GM12878 (cell line): ENCODE data around the gene NELL1. TPM values are rescaled to one million over a fixed set of nuclear protein-coding genes. Genes with fewer than 3 reads are reported as not detected.

ENCODE experiments used
- ATAC-seq: fragments of 200-7000 bp; cut with Tn5 transposase; 3 replicates; pipeline ENCODE4 v1.9.1; 2020; ENCODE audit warnings: mild to moderate bottlenecking, moderate library complexity
- BruUV-seq: library from RNA; stranded (reverse); fragments of 400-500 nt; replicated peaks from 2 replicates; lab custom pipeline; 2021; lab: Mats Ljungman, UMichigan
- CTCF ChIA-PET: fragments of 300-600 bp; sonication (Branson Sonifier 250); formaldehyde crosslinking; extraction: SDS; loops from one replicate; lab custom pipeline; 2021; ENCODE audit warnings: inconsistent platforms; lab: Yijun Ruan, JAX
- POLR2A ChIA-PET: fragments of 350-600 bp; formaldehyde crosslinking; extraction: SDS; loops from one replicate; lab custom pipeline; 2021; ENCODE audit warnings: inconsistent platforms; lab: Charles Lee
- RAD21 ChIA-PET: fragments of 300-600 bp; sonication (Branson Sonifier 250); formaldehyde crosslinking; loops from one replicate; lab custom pipeline; 2023; ENCODE audit warnings: antibody characterized with exemption; ENCODE audit not compliant: unreplicated experiment; lab: Charles Lee
- SMC1A ChIA-PET: fragments of 300-600 bp; sonication (Branson Sonifier 250); formaldehyde crosslinking; loops from one replicate; lab custom pipeline; 2023; ENCODE audit not compliant: unreplicated experiment, uncharacterized antibody; lab: Charles Lee
- DNase-seq: peaks from one replicate; pipeline ENCODE4 v3.0.0-alpha.2; 2011; ENCODE audit warnings: low read depth, low spot score
- FAIRE-seq: peaks from 3 replicates; lab custom pipeline; 2011; peaks lifted over from hg19 to GRCh38; lab: Jason Lieb, UNC
- H2AFZ ChIP-seq: 2 replicates; pipeline ENCODE4 v1.6.0; 2011; ENCODE audit warnings: low read depth, low read length, control low read depth; ENCODE audit not compliant: control insufficient read depth
- H3K27ac ChIP-seq: 2 replicates; pipeline ENCODE4 v1.5.1; 2011; ENCODE audit warnings: control low read depth; ENCODE audit not compliant: control insufficient read depth, insufficient read depth
- H3K27me3 ChIP-seq, 2 experiments: replicated peaks in 1 of 2; 2 replicates each; pipeline versions ENCODE4 v1.6.0 to v1.6.1; 2011; ENCODE audit warnings: low read length in 1 of 2; ENCODE audit not compliant: control insufficient read depth in 2 of 2, insufficient read depth in 2 of 2
- H3K36me3 ChIP-seq, 2 experiments: 2 replicates each; pipeline ENCODE4 v1.5.1; 2011; ENCODE audit warnings: low read length in 1 of 2; ENCODE audit not compliant: control insufficient read depth in 2 of 2, insufficient read depth in 2 of 2
- H3K4me1 ChIP-seq: 2 replicates; pipeline ENCODE4 v1.6.1; 2011; ENCODE audit warnings: mild to moderate bottlenecking, low read length, moderate library complexity, mixed read lengths; ENCODE audit not compliant: control insufficient read depth, insufficient read depth
- H3K4me2 ChIP-seq: 2 replicates; pipeline ENCODE4 v1.6.0; 2011; ENCODE audit warnings: control low read depth; ENCODE audit not compliant: control insufficient read depth, insufficient read depth
- H3K4me3 ChIP-seq: fragments of 200-600 bp; sonication (generic); 2 replicates; pipeline ENCODE4 v1.5.1; 2016
- H3K79me2 ChIP-seq: 2 replicates; pipeline ENCODE4 v1.6.0; 2011; ENCODE audit warnings: low read length; ENCODE audit not compliant: control insufficient read depth, insufficient read depth
- H3K9ac ChIP-seq: 2 replicates; pipeline ENCODE4 v1.8.0; 2011; ENCODE audit warnings: low read length, control low read depth, mixed read lengths; ENCODE audit not compliant: control insufficient read depth, insufficient read depth
- H3K9me3 ChIP-seq: replicated peaks from 3 replicates; pipeline ENCODE4 v1.5.1; 2011; ENCODE audit warnings: mild to moderate bottlenecking, low read length; ENCODE audit not compliant: control insufficient read depth, insufficient read depth
- H4K20me1 ChIP-seq: 2 replicates; pipeline ENCODE4 v1.6.0; 2011; ENCODE audit not compliant: control insufficient read depth, insufficient read depth
- CHD2 ChIP-seq: IDR thresholded peaks from 2 replicates; pipeline ENCODE4 v1.6.1; 2011; ENCODE audit warnings: low read depth, low read length, improper control_type of control experiment, borderline replicate concordance
- MYB ChIP-seq: fragments of 150-350 bp; IDR thresholded peaks from 2 replicates; pipeline ENCODE4 v1.6.1; 2014; ENCODE audit warnings: mild to moderate bottlenecking, low read depth, low read length, borderline replicate concordance
- TBL1XR1 ChIP-seq: IDR thresholded peaks from 2 replicates; pipeline ENCODE4 v1.6.1; 2012; ENCODE audit warnings: low read depth, low read length, improper control_type of control experiment
- WGBS: methylation state at CpG from one replicate; pipeline ENCODE4 v1.1.6; 2016; ENCODE audit warnings: low lambda C conversion rate; ENCODE audit not compliant: insufficient replicate concordance, insufficient coverage; ENCODE audit errors: missing lambda C conversion rate; 5-methylcytosine and 5-hydroxymethylcytosine counted together
- in situ Hi-C: fragments of 300-500 bp; cut with MboI; formaldehyde crosslinking; loops from 9 replicates; pipeline ENCODE4 v1.14.3; 2018; ENCODE audit warnings: mixed read lengths
- intact Hi-C: fragments of 100-400 bp; cut with micrococcal nuclease; formaldehyde crosslinking; loops from one replicate; pipeline ENCODE4 v1.14.2; 2022; ENCODE audit not compliant: unreplicated experiment
- polyA plus RNA-seq, 11 experiments: library from polyadenylated mRNA; depleted of rRNA in 4 of 11; unstranded in 6 of 11; stranded (reverse) in 5 of 11; fragments of >200 nt; fragmentation: Nextera tagmentation in 4 of 11; fragmentation: Illumina TruSeq in 1 of 11; extraction: Ambion mirVana in 4 of 11; extraction: Trizol in 1 of 11; gene quantifications; 1 replicate in 1 of 11; 2 replicates in 10 of 11; pipeline versions ENCODE4 v1.2.1 to v1.2.3, GENCODE V29; 2011 to 2016; ENCODE audit warnings: inconsistent platforms in 2 of 11, missing spikeins in 2 of 11, low read depth in 1 of 11
- total RNA-seq, 4 experiments: library from RNA; depleted of rRNA in 3 of 4; stranded (reverse); fragments of >200 nt in 3 of 4; fragmentation: Illumina TruSeq in 1 of 4; extraction: Trizol in 1 of 4; gene quantifications; 2 replicates each; pipeline versions ENCODE4 v1.2.1 to v1.2.3, GENCODE V29; 2013 to 2021
- TF ChIP-seq, protein P1 (sequence below): fragments of 450-650 bp; IDR thresholded peaks from 2 replicates; pipeline ENCODE4 v1.6.1; 2016; ENCODE audit warnings: mild to moderate bottlenecking, moderate library complexity, borderline replicate concordance

Gene NELL1
- total and polyA plus RNA-seq, 10 of the 15 experiments (the other 5 are each of a cell fraction or from before 2014, with no cell fraction given), result 0.02 to 0.12 TPM; not detected in 8

DNA sequence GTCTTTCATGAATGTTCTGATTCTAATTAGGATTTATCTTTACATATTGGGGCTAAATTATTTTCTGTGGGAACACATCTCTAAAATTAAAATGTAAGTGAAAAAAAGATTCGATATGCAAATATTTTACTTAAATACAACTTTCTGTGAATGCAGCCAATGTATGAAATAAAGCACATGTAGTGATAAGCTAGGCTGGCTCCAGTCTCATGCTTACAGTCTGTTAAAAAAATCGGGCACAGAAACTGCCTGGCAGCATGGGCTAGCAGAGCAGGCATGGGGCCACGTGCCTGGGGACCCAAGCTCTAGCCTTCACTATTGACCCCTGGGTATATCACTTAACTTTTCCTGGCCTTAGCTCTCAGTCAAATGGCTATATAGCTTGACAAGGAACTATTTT, 46.5 kb downstream of the NELL1 start:
- no TSS peak for BruUV-seq
- CTCF ChIA-PET, result no interaction called here
- H2AFZ ChIP-seq, result no peak overlapping the region
- H3K36me3 ChIP-seq, result no peaks in the 10 kb centered on the region
- H3K4me1 ChIP-seq, result no peaks in the 10 kb centered on the region
- in situ Hi-C loops, result no loop called here
- no peaks in the 10 kb centered on the region for H4K20me1 ChIP-seq
- ATAC-seq, result no peak
- TF ChIP-seq CHD2 (no peak), TBL1XR1 (no peak), MYB (no peak)
- TF ChIP-seq, protein P1, sequence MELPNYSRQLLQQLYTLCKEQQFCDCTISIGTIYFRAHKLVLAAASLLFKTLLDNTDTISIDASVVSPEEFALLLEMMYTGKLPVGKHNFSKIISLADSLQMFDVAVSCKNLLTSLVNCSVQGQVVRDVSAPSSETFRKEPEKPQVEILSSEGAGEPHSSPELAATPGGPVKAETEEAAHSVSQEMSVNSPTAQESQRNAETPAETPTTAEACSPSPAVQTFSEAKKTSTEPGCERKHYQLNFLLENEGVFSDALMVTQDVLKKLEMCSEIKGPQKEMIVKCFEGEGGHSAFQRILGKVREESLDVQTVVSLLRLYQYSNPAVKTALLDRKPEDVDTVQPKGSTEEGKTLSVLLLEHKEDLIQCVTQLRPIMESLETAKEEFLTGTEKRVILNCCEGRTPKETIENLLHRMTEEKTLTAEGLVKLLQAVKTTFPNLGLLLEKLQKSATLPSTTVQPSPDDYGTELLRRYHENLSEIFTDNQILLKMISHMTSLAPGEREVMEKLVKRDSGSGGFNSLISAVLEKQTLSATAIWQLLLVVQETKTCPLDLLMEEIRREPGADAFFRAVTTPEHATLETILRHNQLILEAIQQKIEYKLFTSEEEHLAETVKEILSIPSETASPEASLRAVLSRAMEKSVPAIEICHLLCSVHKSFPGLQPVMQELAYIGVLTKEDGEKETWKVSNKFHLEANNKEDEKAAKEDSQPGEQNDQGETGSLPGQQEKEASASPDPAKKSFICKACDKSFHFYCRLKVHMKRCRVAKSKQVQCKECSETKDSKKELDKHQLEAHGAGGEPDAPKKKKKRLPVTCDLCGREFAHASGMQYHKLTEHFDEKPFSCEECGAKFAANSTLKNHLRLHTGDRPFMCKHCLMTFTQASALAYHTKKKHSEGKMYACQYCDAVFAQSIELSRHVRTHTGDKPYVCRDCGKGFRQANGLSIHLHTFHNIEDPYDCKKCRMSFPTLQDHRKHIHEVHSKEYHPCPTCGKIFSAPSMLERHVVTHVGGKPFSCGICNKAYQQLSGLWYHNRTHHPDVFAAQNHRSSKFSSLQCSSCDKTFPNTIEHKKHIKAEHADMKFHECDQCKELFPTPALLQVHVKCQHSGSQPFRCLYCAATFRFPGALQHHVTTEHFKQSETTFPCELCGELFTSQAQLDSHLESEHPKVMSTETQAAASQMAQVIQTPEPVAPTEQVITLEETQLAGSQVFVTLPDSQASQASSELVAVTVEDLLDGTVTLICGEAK, result no peak
- no peak overlapping the region for H3K4me2 ChIP-seq
- POLR2A ChIA-PET, result no interaction called here
- H3K9ac ChIP-seq, result no peak overlapping the region
- H3K27me3 ChIP-seq, result no peaks in the 10 kb centered on the region
- no peak for FAIRE-seq
- no peaks in the 10 kb centered on the region for H3K79me2 ChIP-seq
- RAD21 ChIA-PET, result no interaction called here
- H3K9me3 ChIP-seq, result no peaks in the 10 kb centered on the region; the same call in 2 of the 3 replicates
- intact Hi-C loops, result no loop called here
- H3K4me3 ChIP-seq, result no peak overlapping the region
- H3K27ac ChIP-seq, result no peak overlapping the region
- WGBS, result 0% methylated on average over 3 of the region's 3 CpGs
- DNase-seq, result no peak
- SMC1A ChIA-PET, result no interaction called here
